Kidney epithelial cell (primary cell): ENCODE measurements around the gene STUM. TPM values are rescaled to one million over a fixed set of nuclear protein-coding genes. Genes with fewer than 3 reads are reported as not detected.

ENCODE experiments used
- DNase-seq: peaks from one replicate; pipeline ENCODE4 v3.0.0-alpha.2; 2010; ENCODE audit warnings: low read depth
- H3K27me3 ChIP-seq: 2 replicates; pipeline ENCODE4 v1.6.0; 2011; ENCODE audit warnings: low read length; ENCODE audit not compliant: control insufficient read depth, insufficient read depth
- H3K36me3 ChIP-seq: 2 replicates; pipeline ENCODE4 v1.5.1; 2011; ENCODE audit warnings: low read length; ENCODE audit not compliant: control insufficient read depth, insufficient read depth
- H3K4me3 ChIP-seq: 2 replicates; pipeline ENCODE4 v1.5.1; 2011; ENCODE audit warnings: low read depth, mild to moderate bottlenecking, control low read depth, low read length
- total RNA-seq: library from RNA; depleted of rRNA; stranded (reverse); fragments of >200 nt; gene quantifications from 2 replicates; pipeline ENCODE4 v1.2.3, GENCODE V29; 2015
- TF ChIP-seq, protein P1 (sequence below): IDR thresholded peaks from 2 replicates; pipeline ENCODE4 v1.5.1; 2011; ENCODE audit warnings: mild to moderate bottlenecking, moderate library complexity, low read length, control low read depth, inconsistent platforms; ENCODE audit not compliant: insufficient read depth, poor library complexity, severe bottlenecking

STUM gene
- total RNA-seq, 1 donor from 2014 or later, result 0.04 TPM

DNA sequence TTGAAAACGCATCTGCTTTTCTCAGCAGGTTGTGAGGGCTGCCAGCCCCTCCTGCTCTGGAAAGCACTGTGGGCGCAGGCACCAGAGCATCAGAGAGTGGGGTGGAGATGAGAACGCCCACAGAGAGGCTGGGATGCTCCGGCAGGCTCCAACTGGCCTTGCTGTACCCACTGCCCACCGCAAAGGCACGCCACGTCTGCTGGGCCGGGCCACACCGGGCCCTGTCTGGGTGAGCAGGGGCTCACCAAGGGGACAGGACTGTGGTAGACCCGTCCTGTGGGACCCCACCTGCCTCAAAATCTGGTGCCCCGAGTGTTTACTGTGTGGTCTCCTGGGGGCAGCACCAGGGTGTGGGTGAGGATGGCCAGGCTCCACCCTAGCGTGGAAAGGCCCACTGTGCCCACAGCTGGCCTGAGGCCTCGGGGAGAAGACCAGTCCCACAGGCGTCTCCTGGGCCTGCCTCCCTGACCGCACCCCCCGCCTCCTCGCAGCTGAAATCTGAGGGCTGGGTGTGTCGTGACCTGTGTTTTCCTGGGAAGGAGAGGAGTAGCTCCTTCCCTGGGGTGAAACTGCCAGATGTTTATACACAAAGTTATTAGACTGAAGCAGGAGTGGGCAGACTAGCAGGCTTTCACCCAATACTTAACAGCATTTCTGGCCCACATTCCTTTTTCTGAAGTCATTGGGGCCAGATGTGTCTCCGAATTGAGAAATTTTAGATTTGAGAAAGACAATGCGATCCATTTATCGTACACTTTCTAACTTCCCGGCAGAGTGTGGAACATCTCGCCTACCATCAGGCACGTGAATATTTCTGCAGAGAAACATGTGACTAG is 53.8 kb downstream of the STUM start:
- TF ChIP-seq, protein P1, sequence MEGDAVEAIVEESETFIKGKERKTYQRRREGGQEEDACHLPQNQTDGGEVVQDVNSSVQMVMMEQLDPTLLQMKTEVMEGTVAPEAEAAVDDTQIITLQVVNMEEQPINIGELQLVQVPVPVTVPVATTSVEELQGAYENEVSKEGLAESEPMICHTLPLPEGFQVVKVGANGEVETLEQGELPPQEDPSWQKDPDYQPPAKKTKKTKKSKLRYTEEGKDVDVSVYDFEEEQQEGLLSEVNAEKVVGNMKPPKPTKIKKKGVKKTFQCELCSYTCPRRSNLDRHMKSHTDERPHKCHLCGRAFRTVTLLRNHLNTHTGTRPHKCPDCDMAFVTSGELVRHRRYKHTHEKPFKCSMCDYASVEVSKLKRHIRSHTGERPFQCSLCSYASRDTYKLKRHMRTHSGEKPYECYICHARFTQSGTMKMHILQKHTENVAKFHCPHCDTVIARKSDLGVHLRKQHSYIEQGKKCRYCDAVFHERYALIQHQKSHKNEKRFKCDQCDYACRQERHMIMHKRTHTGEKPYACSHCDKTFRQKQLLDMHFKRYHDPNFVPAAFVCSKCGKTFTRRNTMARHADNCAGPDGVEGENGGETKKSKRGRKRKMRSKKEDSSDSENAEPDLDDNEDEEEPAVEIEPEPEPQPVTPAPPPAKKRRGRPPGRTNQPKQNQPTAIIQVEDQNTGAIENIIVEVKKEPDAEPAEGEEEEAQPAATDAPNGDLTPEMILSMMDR, result no peak
- H3K27me3 ChIP-seq, result peaks cover 2% of the 10 kb centered on the region
- DNase-seq, result no peak
- no peak overlapping the region for H3K4me3 ChIP-seq
- H3K36me3 ChIP-seq, result no peaks in the 10 kb centered on the region

DNA sequence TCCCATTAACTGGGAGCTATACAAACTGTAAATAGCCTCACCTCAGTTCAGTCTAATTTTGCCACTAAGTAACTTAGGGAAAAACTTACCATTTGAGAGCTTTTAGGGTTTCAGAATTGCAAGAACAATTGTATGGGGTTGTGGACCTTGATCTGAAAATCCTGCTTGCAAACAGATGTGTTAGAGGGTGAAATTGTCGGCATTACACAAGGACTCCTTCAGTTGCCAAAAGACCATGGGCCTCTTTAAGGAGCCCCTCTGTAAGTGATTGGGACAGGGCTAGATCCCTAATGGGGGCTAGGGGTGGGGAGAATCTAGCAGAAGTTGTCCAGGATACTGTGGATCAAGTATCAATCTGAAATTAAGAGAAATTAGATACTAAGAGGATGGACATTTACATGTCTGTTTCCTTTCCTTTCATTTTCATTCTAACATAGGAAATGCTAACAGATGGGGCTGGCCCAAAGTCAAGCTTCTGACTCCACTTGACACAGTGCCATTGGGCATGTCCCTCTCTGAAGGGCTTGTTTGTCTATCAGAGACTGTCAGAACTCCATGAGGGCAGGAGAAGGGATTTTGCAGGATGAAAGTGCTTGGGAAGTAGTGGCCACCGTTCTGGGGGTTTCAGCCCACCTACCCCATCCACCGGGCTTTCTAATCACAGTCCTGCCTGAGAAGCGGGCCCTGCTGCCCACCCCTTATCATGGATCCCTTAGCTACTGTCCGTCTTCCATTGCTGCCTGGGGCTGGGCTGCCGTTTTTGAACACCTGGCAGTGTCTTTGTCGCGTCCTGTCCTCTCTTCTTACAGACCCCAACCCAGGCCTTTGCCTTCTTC is 54.7 kb downstream of the STUM start:
- TF ChIP-seq, protein P1, result no peak
- H3K36me3 ChIP-seq, result no peaks in the 10 kb centered on the region
- peaks cover 6% of the 10 kb centered on the region for H3K27me3 ChIP-seq
- no peak overlapping the region for H3K4me3 ChIP-seq
- no peak for DNase-seq

DNA sequence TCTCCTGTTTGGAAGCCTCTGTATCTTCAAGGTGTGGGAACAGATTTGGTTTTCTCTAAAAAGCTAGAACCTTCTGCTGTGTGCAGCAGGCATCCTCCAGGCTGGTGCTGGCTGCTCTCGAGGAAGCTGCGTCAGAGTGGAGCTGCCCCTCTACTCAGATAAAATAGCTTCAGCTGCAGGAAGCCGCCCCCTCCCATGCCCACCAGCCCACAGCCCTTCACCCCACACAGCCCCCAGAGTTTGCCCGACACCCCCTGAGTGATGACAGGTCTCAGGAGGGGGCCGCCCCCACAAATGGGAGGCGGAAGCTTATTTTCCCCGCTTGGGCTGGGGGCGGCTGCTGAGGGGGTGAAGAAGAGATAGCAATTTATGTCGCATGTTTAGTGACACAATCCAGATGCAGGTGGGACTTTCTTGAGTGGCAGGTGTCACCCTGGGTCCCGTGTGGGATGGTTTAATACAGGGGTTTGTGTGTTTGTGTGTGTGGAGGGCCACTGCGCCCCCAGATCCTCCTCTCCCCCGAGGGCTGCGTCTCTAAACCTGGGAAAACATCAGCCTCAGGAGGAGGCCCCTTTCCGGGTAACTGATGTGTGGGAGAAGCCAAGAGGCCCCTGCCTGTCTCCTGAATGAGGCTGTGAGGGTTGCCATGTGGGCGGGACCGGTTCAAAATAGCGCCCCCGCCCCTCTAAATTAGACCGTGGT is 55.4 kb downstream of the STUM start:
- H3K27me3 ChIP-seq, result peaks cover 6% of the 10 kb centered on the region
- no peaks in the 10 kb centered on the region for H3K36me3 ChIP-seq
- TF ChIP-seq, protein P1, result no peak
- DNase-seq, result no peak
- no peak overlapping the region for H3K4me3 ChIP-seq

DNA sequence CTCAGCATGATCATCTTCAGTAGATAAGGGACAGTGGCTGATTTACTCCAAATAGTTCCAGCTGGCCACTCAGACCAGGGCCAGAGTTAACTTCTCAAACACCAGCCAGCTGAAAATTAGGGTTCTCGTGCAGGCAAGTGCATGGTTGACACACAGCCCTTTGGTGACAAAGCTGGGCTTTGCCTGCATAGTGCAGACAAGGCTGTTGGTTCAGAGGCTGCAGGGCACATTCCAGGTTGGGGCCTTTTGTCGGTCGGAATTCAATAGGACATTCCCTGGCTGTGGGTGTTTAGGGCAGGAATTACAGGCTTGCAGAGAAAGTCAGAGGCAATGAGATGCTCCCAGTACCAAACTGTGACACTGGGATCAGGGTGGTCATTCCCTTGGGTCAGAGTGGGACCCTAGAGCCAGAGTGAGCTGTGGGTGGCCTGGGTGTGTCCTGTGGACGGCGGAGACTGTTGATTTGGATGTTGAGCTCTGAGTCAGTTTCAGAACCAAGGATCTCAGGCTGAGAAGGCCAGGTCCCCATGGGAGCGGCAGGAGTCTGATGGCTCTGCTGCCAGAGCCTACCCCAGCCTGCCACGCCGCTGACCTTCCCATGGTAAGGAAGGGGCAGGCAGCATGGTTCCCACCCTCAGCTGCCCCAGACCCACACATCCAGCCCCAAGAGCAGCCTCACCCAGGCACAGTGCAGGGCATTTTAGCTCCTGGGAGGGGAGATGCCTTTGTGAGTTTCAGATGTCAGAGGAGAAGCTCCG is 56.2 kb downstream of the STUM start:
- TF ChIP-seq, protein P1, result no peak
- Histone ChIP-seq H3K36me3 (no peaks in the 10 kb centered on the region), H3K4me3 (no peak overlapping the region), H3K27me3 (peaks cover 6% of the 10 kb centered on the region)
- no peak for DNase-seq

DNA sequence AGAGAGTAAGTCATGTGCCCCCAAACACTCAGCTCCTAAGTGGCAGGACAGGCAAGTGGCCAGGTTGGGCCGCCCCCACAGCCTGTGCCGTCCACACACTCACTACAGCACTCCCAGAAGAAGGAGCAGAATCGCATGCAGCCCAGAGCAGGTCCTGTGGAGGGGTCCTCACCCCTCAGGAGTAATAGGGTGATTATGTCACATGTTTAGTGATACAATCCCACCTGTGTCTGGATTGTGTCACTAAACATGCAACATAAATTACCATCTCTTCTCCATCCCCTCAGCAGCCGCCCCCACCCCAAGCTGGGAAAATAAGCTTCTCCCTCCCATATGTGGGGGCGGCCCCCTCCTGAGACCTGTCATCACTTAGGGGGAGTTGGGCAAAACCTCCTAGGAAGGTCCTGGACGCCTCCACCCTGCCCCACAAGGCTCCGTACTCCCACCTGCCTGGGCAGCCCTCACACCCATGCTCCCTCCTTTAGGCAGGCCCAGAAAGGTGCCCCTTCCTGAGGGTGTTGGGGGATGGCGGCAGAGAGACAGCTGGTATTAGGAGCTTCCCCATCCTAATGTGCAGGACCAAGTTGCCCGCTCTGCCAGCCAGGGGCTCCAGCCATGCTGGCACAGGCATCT is 56.9 kb downstream of the STUM start:
- TF ChIP-seq, protein P1, result no peak
- no peak for DNase-seq
- Histone ChIP-seq H3K4me3 (no peak overlapping the region), H3K27me3 (peaks cover 6% of the 10 kb centered on the region), H3K36me3 (no peaks in the 10 kb centered on the region)
